Esophagus squamous epithelium (tissue), 5 donors: Measurements from ENCODE around the gene BBS7. TPM values are rescaled to one million over a fixed set of nuclear protein-coding genes. Genes with fewer than 3 reads are reported as not detected.

Experiments used
- DNase-seq: peaks from one replicate; lab custom pipeline; 2025; lab: John Stamatoyannopoulos, UW
- H3K27ac ChIP-seq, 4 donors: fragments of 200-600 bp; sonication (generic); one replicate each; pipeline ENCODE4 v1.5.1; 2016 to 2019; ENCODE audit warnings: mild to moderate bottlenecking in 1 of 4
- H3K27me3 ChIP-seq, 4 donors: fragments of 200-600 bp; sonication (generic); 1 replicate in 3 of 4; 2 replicates in 1 of 4; pipeline versions ENCODE4 v1.5.1 to v1.6.0; 2017 to 2021; ENCODE audit warnings: antibody characterized with exemption in 1 of 4
- H3K36me3 ChIP-seq, 3 donors: fragments of 200-600 bp; sonication (generic); one replicate each; pipeline ENCODE4 v1.5.1; 2016 to 2019
- H3K4me1 ChIP-seq, 3 donors: fragments of 200-600 bp; sonication (generic); one replicate each; pipeline ENCODE4 v1.5.1; 2017 to 2019
- H3K4me3 ChIP-seq, 4 donors: fragments of 200-600 bp; sonication (generic); 1 replicate in 3 of 4; 2 replicates in 1 of 4; pipeline ENCODE4 v1.5.1; 2016 to 2019; ENCODE audit warnings: mild to moderate bottlenecking in 2 of 4, moderate library complexity in 1 of 4
- H3K9me3 ChIP-seq, 3 donors: fragments of 200-600 bp; sonication (generic); one replicate each; pipeline ENCODE4 v1.5.1; 2016 to 2019
- POLR2A ChIP-seq, 4 donors: fragments of 450-650 bp; IDR thresholded peaks; one replicate each; pipeline ENCODE4 v1.6.1; 2017; ENCODE audit warnings: antibody characterized with exemption in 4 of 4, mild to moderate bottlenecking in 4 of 4, moderate library complexity in 3 of 4
- WGBS, 2 donors: methylation state at CpG; one replicate each; pipeline ENCODE4 v1.1.5; 2018; 5-methylcytosine and 5-hydroxymethylcytosine counted together
- intact Hi-C: fragments of 100-400 bp; cut with DNase I; formaldehyde crosslinking; loops from one replicate; pipeline ENCODE4 v1.15.0; 2022
- total RNA-seq, 4 donors: library from RNA; depleted of rRNA; stranded (reverse); fragments of >200 nt; gene quantifications; one replicate each; pipeline ENCODE4 v1.1.0, GENCODE V29; 2016
- TF ChIP-seq, protein P1 (sequence below), 6 experiments: fragments of 450-650 bp in 4 of 6; fragments of 200-600 bp in 2 of 6; sonication (generic) in 2 of 6; IDR thresholded peaks; one replicate each; pipeline ENCODE4 v1.5.1; 2016 to 2019; ENCODE audit warnings: antibody characterized with exemption in 6 of 6, mild to moderate bottlenecking in 4 of 6, moderate library complexity in 4 of 6
- donor health status: DM: yes; HTN: yes; CAD: no.

BBS7 gene
- total RNA-seq, 4 donors from 2014 or later: 10.5 to 16.6 (median 11.8) TPM

DNA sequence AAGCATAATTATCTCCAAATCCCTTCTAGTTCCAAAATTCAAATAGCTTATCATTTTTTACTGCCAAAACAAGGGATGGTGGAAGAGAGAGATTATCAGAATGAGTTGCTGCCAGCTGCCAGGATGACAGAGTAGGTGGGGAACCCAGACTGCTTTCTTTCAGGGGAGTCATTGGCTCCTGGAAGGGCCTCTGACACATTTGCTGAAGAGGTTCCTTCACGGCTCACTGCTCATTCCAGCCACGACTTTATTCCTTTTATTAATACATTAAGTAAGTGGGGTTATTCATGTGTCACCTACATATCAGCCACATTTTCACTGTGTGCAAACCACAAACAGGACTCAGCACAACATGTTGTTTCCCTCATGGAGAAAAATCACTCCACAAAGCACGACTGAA is 92.6 kb downstream of the BBS7 start:
- H3K4me1 ChIP-seq: no peaks in the 10 kb centered on the region
- intact Hi-C loops: no loop called here
- H3K36me3 ChIP-seq: no peaks in the 10 kb centered on the region
- 12 to 16% methylated on average over 3 of the region's 3 CpGs for WGBS, 2 donors
- H3K27me3 ChIP-seq: peaks cover 0 to 20% (median 0%) of the 10 kb centered on the region in 4 donors
- no peak overlapping the region for H3K27ac ChIP-seq
- no peak for DNase-seq
- no peak overlapping the region for H3K4me3 ChIP-seq
- no peaks in the 10 kb centered on the region for H3K9me3 ChIP-seq
- TF ChIP-seq, protein P1, sequence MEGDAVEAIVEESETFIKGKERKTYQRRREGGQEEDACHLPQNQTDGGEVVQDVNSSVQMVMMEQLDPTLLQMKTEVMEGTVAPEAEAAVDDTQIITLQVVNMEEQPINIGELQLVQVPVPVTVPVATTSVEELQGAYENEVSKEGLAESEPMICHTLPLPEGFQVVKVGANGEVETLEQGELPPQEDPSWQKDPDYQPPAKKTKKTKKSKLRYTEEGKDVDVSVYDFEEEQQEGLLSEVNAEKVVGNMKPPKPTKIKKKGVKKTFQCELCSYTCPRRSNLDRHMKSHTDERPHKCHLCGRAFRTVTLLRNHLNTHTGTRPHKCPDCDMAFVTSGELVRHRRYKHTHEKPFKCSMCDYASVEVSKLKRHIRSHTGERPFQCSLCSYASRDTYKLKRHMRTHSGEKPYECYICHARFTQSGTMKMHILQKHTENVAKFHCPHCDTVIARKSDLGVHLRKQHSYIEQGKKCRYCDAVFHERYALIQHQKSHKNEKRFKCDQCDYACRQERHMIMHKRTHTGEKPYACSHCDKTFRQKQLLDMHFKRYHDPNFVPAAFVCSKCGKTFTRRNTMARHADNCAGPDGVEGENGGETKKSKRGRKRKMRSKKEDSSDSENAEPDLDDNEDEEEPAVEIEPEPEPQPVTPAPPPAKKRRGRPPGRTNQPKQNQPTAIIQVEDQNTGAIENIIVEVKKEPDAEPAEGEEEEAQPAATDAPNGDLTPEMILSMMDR (IDR thresholded peaks at IDR 0.05): no peak
- no peak for TF ChIP-seq POLR2A (IDR thresholded peaks at IDR 0.05)

DNA sequence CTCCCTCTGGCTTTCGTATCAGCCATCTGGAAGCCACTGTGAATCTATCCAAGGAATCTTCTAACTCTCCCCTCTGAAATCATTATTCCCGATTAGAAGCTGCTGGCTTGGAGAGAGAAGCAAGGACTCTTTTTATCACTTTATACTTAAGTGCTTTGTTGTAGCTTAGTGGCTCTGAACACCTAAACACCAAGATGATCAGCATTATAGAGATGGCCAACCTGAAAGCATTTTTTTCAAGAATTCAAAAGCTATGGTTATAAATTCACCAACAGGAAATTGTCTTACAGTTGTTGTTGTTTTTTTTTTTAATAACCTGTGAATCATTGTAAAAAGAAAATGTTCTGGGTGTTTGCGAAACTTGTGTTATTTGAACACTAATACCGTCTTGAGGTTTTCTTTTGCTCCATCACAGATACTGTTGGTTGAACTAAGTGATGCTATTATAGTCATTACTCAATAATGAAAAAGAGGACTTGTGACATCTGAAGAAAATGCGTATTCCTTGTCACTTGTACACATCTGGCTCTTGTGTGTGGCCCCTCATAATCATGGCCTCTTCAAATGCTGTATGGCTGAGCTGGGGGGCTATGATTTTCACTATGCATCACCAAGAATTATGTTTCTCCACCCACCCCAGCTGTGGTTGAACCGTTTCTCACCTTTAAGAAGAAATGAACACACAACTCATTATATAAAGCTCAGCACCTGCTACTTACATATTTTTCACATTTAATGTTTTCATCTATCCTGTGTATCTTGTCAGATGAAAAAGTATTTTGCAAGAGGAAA is 93.5 kb downstream of the BBS7 start:
- Histone ChIP-seq H3K4me1 (no peaks in the 10 kb centered on the region), H3K27me3 (peaks cover 0 to 23% (median 0%) of the 10 kb centered on the region in 4 donors), H3K27ac (no peak overlapping the region), H3K4me3 (no peak overlapping the region), H3K9me3 (no peaks in the 10 kb centered on the region), H3K36me3 (no peaks in the 10 kb centered on the region)
- intact Hi-C loops: no loop called here
- WGBS, 2 donors: 73 to 74% methylated on average over 6 of the region's 6 CpGs
- no peak for TF ChIP-seq POLR2A (IDR thresholded peaks at IDR 0.05)
- TF ChIP-seq, protein P1 (IDR thresholded peaks at IDR 0.05): no peak
- no peak for DNase-seq

Other genes with a start within 250 kb of the BBS7 start
- 100 to 1,000 TPM in 2 of 4 donors, 10 to 100 TPM in 2; 50.4 to 153 (median 117) TPM for gene ANXA5, start 173.5 kb downstream of the BBS7 start, total RNA-seq
- under 1 TPM in 1 of 4 donors, not detected in 3; 0.38 TPM for gene SMIM43, start 105.3 kb downstream of the BBS7 start, total RNA-seq
- 10 to 100 TPM in 3 of 4 donors, 1 to 10 TPM in 1; 9.3 to 27.7 (median 23.9) TPM for gene EXOSC9, start 69.2 kb downstream of the BBS7 start, total RNA-seq
- 10 to 100 TPM; 11.6 to 43.5 (median 22.6) TPM for gene CCNA2, start 46.6 kb downstream of the BBS7 start, total RNA-seq
- under 1 TPM in 2 of 4 donors, not detected in 2; 0.09 to 0.19 TPM for gene TRPC3, start 81.6 kb upstream of the BBS7 start, total RNA-seq